GM12873 (cell line): ENCODE measurements around the gene FERD3L.

Experiments
- CTCF ChIP-seq: IDR thresholded peaks from 2 replicates; pipeline ENCODE4 v1.5.1; 2012; ENCODE audit warnings: low read depth, mild to moderate bottlenecking, moderate library complexity, low read length, control low read depth; ENCODE audit not compliant: insufficient read depth; ENCODE audit errors: missing control alignments

Gene FERD3L

GRCh38 chr7:19109000-19109946 lies 35.9 kb downstream of the FERD3L start:
- no peak for TF ChIP-seq CTCF

- no peak for TF ChIP-seq CTCF
Observed at GRCh38 chr7:19107356-19108146, 37.7 kb downstream of the FERD3L start.

DNA sequence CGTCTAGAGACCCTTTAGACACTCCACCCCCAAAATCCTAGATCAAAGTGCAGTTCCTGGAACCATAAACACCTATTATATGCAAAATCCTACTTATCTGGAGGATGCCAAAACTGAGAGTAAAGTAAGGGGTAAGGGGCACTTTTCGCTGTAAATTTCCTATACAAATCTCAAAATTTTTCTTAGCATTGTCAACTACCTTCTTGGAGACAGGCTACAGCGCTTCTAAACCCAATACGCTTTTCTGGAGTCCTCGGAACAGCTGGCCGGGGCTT lies 38.2 kb downstream of the FERD3L start:
- no peak for TF ChIP-seq CTCF

DNA sequence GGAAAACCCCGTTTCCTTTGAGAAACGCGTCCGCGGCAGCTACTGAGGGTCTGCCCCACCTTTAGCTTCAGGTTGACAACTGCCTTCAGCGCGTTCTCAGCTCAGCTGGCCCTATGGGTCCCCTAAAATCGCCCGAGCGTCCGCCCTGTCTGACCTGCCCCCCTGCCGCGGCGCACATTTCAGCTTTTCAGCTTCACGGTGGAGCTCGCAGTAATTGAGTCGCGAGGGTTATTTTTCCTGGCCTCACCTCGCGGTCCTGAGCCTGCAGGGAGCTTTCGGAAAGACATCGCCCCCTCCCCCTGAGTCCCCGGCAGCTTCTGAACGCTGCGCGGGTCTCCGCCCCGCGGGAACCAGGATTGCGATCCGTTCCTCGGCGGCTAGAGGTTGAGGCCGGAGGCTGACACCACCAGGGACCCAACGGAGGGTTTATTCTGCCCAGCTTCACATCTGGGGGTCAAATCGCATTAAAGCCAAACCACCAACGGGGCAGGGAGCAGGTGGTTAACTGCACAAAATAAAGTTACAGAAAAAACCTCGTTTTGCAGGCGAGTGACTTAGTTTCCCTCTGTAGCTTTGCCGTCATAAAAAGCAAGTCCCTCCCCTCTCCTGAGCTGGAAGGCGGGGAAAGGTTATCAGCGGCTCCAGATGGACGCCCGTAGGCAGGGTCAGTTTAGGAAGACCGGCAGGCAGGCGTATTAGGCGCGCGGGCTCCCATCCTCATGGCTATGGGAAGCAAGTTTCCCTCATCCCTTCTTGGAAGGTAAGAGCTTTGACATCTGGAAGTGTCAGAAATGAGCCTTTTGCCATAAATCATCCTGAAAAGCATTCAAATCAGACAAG lies 38.8 kb downstream of the FERD3L start:
- no peak for TF ChIP-seq CTCF

DNA sequence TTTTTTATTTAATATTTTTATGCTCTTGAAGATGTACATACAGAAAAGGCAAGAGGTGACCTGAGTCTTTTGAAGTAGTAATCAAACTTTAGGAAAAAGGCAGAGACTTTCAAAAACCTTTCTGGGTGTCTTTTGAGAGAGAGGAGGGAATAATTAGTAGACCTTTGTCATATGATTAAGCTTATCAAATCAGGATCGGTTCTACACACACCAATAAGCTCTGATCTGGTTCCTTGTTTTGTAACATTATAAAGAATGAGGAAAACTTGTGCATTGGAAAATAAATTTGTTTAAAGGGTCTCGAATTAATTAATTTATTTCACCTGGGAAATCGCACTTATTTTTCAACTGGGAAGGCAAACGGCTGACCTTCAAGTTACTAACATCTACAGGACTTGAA lies 39.7 kb downstream of the FERD3L start:
- TF ChIP-seq CTCF = no peak

GRCh38 chr7:19104811-19105210 lies 40.4 kb downstream of the FERD3L start:
- no peak for TF ChIP-seq CTCF
